SK-N-SH (cell line): ENCODE measurements around the gene MUC13.

ENCODE experiments used
- FOXJ3 ChIP-seq: sonication (generic); formaldehyde crosslinking; IDR thresholded peaks from 2 replicates; pipeline ENCODE4 v1.5.1; 2020; ENCODE audit warnings: mild to moderate bottlenecking, missing genetic modification reagents
- POLR2AphosphoS5 ChIP-seq: IDR thresholded peaks from 2 replicates; pipeline ENCODE4 v1.6.1; 2012; ENCODE audit warnings: low read depth, low read length
- TEAD4 ChIP-seq: IDR thresholded peaks from 2 replicates; pipeline ENCODE4 v1.4.0; 2012; ENCODE audit warnings: mild to moderate bottlenecking, borderline replicate concordance; ENCODE audit not compliant: insufficient read depth
- TF ChIP-seq, protein P1 (sequence below): fragments of 200-600 bp; sonication (generic); IDR thresholded peaks from 2 replicates; pipeline ENCODE4 v1.6.1; 2017; ENCODE audit warnings: antibody characterized with exemption, mild to moderate bottlenecking, moderate library complexity

GRCh38 chr3:124950026-124950425 lies 15.5 kb upstream of the MUC13 start:
- TF ChIP-seq, protein P1, sequence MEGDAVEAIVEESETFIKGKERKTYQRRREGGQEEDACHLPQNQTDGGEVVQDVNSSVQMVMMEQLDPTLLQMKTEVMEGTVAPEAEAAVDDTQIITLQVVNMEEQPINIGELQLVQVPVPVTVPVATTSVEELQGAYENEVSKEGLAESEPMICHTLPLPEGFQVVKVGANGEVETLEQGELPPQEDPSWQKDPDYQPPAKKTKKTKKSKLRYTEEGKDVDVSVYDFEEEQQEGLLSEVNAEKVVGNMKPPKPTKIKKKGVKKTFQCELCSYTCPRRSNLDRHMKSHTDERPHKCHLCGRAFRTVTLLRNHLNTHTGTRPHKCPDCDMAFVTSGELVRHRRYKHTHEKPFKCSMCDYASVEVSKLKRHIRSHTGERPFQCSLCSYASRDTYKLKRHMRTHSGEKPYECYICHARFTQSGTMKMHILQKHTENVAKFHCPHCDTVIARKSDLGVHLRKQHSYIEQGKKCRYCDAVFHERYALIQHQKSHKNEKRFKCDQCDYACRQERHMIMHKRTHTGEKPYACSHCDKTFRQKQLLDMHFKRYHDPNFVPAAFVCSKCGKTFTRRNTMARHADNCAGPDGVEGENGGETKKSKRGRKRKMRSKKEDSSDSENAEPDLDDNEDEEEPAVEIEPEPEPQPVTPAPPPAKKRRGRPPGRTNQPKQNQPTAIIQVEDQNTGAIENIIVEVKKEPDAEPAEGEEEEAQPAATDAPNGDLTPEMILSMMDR: no peak
- TF ChIP-seq FOXJ3: no peak
- no peak for TF ChIP-seq POLR2AphosphoS5
- TF ChIP-seq TEAD4: no peak
